Lower leg skin (tissue), 3 donors: ENCODE data around the gene MFN1.

Experiments
- CTCF ChIP-seq, 3 donors: fragments of 450-650 bp; IDR thresholded peaks; one replicate each; pipeline ENCODE4 v1.5.1; 2016; ENCODE audit warnings: antibody characterized with exemption in 3 of 3, mild to moderate bottlenecking in 3 of 3, moderate library complexity in 2 of 3
- POLR2A ChIP-seq, 2 donors: fragments of 450-650 bp; IDR thresholded peaks; one replicate each; pipeline ENCODE4 v1.6.1; 2016 to 2017; ENCODE audit warnings: antibody characterized with exemption in 2 of 2, mild to moderate bottlenecking in 1 of 2, moderate library complexity in 1 of 2

DNA sequence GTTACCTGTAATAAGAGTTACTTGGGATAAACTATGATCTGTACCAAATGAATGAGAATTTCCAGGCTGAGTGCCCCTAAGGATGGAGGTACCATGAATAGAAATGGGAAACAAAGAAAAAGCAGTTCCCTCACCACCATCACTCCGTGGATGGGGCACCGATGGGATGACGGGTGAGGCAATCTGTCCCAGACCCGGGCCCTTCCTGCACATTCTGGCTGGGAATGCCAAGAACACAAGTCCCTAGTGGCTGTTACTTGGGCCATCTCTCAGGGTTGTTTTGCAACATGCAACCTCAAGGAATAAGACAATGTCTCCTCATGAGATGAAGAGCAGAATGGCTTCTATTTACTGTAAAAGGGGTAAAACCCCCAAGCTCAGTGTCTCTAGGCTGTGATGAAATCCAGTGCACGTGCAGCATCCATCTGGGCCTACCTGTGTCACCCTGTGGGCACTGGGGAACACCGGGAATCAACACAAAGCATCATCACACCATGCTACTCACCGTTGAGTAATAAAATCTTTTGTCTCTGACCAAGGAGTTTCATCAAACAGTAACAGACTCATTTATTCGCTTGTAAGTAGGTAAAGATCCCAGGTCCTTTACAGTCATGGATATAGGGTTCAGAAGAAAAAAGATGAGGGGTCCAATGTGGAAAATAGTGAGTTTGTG is 81.5 kb downstream of the MFN1 start:
- no peak for TF ChIP-seq CTCF (IDR thresholded peaks at IDR 0.05)
- TF ChIP-seq POLR2A (IDR thresholded peaks at IDR 0.05) = no peak
